Parathyroid adenoma (tissue), 2 donors: ENCODE measurements around the gene DNAL1.

Experiments
- H2AFZ ChIP-seq: fragments of 300-600 bp; sonication (generic); one replicate; pipeline ENCODE4 v1.7.0; 2017; ENCODE audit warnings: antibody characterized with exemption, mild to moderate bottlenecking
- H3K27ac ChIP-seq: fragments of 300-600 bp; sonication (generic); one replicate; pipeline ENCODE4 v1.7.0; 2017
- H3K27me3 ChIP-seq: fragments of 300-600 bp; sonication (generic); one replicate; pipeline ENCODE4 v1.7.0; 2017; ENCODE audit warnings: low read length; ENCODE audit not compliant: control insufficient read depth, insufficient read depth
- H3K36me3 ChIP-seq: fragments of 300-600 bp; sonication (generic); one replicate; pipeline ENCODE4 v1.7.0; 2017; ENCODE audit warnings: low read length; ENCODE audit not compliant: control insufficient read depth, insufficient read depth
- H3K4me1 ChIP-seq: fragments of 300-600 bp; sonication (generic); one replicate; pipeline ENCODE4 v1.7.0; 2017; ENCODE audit warnings: control low read depth
- H3K4me2 ChIP-seq: fragments of 300-600 bp; sonication (generic); one replicate; pipeline ENCODE4 v1.7.0; 2017; ENCODE audit warnings: low read length
- H3K4me3 ChIP-seq: fragments of 300-600 bp; sonication (generic); one replicate; pipeline ENCODE4 v1.7.0; 2017; ENCODE audit warnings: low read depth, low read length
- H3K79me2 ChIP-seq: fragments of 300-600 bp; sonication (generic); one replicate; pipeline ENCODE4 v1.7.0; 2017; ENCODE audit warnings: control low read depth
- H3K9ac ChIP-seq: fragments of 300-600 bp; sonication (generic); one replicate; pipeline ENCODE4 v1.7.0; 2017; ENCODE audit warnings: mild to moderate bottlenecking
- H3K9me3 ChIP-seq: fragments of 300-600 bp; sonication (generic); one replicate; pipeline ENCODE4 v1.7.0; 2017; ENCODE audit warnings: low read length; ENCODE audit not compliant: control insufficient read depth
- TF ChIP-seq, protein P1 (sequence below): fragments of 300-600 bp; sonication (generic); IDR thresholded peaks from one replicate; pipeline ENCODE4 v1.7.0; 2017; ENCODE audit warnings: antibody characterized with exemption, mild to moderate bottlenecking
- donor health status: primary hyperparathyroidism.

The DNAL1 gene

GRCh38 chr14:73727166-73727565 lies 82.4 kb downstream of the DNAL1 start:
- Histone ChIP-seq H3K4me2 (no peak overlapping the region), H2AFZ (no peak overlapping the region), H3K4me1 (peaks cover 11% of the 10 kb centered on the region), H3K27me3 (no peaks in the 10 kb centered on the region), H3K4me3 (no peak overlapping the region), H3K9me3 (no peaks in the 10 kb centered on the region), H3K9ac (no peak overlapping the region), H3K36me3 (no peaks in the 10 kb centered on the region), H3K27ac (no peak overlapping the region), H3K79me2 (peaks cover 62% of the 10 kb centered on the region)
- TF ChIP-seq, protein P1, sequence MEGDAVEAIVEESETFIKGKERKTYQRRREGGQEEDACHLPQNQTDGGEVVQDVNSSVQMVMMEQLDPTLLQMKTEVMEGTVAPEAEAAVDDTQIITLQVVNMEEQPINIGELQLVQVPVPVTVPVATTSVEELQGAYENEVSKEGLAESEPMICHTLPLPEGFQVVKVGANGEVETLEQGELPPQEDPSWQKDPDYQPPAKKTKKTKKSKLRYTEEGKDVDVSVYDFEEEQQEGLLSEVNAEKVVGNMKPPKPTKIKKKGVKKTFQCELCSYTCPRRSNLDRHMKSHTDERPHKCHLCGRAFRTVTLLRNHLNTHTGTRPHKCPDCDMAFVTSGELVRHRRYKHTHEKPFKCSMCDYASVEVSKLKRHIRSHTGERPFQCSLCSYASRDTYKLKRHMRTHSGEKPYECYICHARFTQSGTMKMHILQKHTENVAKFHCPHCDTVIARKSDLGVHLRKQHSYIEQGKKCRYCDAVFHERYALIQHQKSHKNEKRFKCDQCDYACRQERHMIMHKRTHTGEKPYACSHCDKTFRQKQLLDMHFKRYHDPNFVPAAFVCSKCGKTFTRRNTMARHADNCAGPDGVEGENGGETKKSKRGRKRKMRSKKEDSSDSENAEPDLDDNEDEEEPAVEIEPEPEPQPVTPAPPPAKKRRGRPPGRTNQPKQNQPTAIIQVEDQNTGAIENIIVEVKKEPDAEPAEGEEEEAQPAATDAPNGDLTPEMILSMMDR = no peak

- H3K36me3 ChIP-seq = no peaks in the 10 kb centered on the region
- H3K4me3 ChIP-seq = no peak overlapping the region
- no peak overlapping the region for H3K4me2 ChIP-seq
- no peaks in the 10 kb centered on the region for H3K9me3 ChIP-seq
- H3K9ac ChIP-seq = no peak overlapping the region
- H3K27ac ChIP-seq = peak overlapping the region; percentile 8
- peaks cover 11% of the 10 kb centered on the region for H3K4me1 ChIP-seq
- no peaks in the 10 kb centered on the region for H3K27me3 ChIP-seq
- TF ChIP-seq, protein P1 = peak; percentile 96
- no peak overlapping the region for H2AFZ ChIP-seq
- H3K79me2 ChIP-seq = peaks cover 75% of the 10 kb centered on the region
Measured at GRCh38 chr14:73728717-73729330, 84.0 kb downstream of the DNAL1 start.

DNA sequence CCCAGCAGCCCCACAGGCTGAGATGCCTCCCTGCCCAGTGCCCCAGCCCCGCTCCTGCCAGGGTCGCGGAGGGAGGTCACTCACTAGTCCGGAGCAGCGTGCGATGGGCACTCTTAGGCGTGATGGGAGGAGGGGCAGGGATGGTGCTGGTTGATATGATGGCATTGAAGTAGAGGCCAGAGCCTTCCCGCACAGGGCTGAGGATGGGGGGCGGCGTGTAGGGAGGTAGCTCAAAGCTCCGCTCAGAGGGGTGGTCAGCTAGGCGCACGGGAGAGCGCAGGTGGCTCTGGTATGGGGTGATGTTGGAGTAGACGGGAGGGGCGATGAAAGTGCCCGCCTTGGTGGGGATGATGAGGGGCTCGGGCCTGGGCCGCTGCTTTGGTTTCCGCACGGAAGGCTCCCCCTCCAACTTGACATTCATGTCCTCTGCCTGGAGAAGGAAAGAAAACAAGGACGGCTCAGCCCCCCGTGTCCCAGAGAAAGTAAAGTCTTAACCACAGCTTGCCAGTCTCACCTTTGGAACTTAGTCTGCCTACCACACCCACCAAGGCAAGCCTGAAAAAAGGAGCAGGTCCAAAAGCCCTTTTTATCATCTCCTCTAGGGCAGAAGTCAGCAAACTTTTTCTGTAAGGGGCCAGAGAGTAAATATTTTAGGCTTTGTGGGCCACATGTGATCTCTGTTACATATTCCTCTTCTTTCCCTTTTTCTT lies 84.9 kb downstream of the DNAL1 start:
- Histone ChIP-seq H3K79me2 (peaks cover 83% of the 10 kb centered on the region), H3K27me3 (no peaks in the 10 kb centered on the region), H3K4me3 (no peak overlapping the region), H3K4me1 (peaks cover 11% of the 10 kb centered on the region), H3K4me2 (no peak overlapping the region), H3K27ac (peak overlapping the region; percentile 8), H3K9me3 (no peaks in the 10 kb centered on the region), H3K36me3 (no peaks in the 10 kb centered on the region), H2AFZ (no peak overlapping the region), H3K9ac (no peak overlapping the region)
- TF ChIP-seq, protein P1 = no peak

DNA sequence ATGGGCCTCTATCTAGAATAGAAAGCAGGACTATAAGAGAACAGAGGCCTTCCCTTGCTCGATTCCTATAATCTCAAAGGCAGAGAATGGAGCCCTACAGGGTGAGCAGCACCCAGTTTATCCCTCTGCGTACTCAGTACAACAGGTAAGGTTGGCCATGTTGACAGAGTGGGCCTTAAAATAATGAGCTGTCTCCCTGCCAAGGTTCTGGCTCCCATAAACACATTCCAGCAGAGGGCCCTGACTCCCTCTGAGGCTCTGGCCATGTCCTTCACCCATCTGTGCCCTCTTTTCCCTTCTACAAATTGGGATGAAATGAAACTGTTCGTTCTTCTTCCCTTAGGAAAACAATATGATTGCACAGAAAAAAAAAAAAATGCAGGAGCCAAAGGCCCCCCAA lies 86.3 kb downstream of the DNAL1 start:
- Histone ChIP-seq H3K27ac (no peak overlapping the region), H3K4me3 (no peak overlapping the region), H3K79me2 (peaks cover 81% of the 10 kb centered on the region), H3K9ac (no peak overlapping the region), H3K4me1 (peaks cover 8% of the 10 kb centered on the region), H3K9me3 (no peaks in the 10 kb centered on the region), H3K27me3 (no peaks in the 10 kb centered on the region), H2AFZ (no peak overlapping the region), H3K36me3 (no peaks in the 10 kb centered on the region), H3K4me2 (no peak overlapping the region)
- TF ChIP-seq, protein P1 = peak; percentile 19
